Brain microvascular endothelial cell (primary cell): ENCODE measurements around the gene RPRML.

Experiments
- DNase-seq: peaks from one replicate; pipeline ENCODE4 v3.0.0-alpha.2; 2020
- H3K27ac ChIP-seq: fragments of 250-450 bp; sonication (Bioruptor Pico); 2 replicates; pipeline ENCODE4 v1.5.1; 2020; ENCODE audit warnings: mild to moderate bottlenecking, moderate library complexity
- H3K27me3 ChIP-seq: fragments of 250-450 bp; sonication (Bioruptor Pico); replicated peaks from 2 replicates; pipeline ENCODE4 v1.5.1; 2020; ENCODE audit warnings: mild to moderate bottlenecking
- H3K36me3 ChIP-seq: fragments of 250-450 bp; sonication (Bioruptor Pico); replicated peaks from 2 replicates; pipeline ENCODE4 v1.5.1; 2020; ENCODE audit warnings: mild to moderate bottlenecking
- H3K4me3 ChIP-seq: 2 replicates; pipeline ENCODE4 v1.5.1; 2011; ENCODE audit warnings: low read depth, mild to moderate bottlenecking, control low read depth, low read length, moderate library complexity
- CTCF ChIP-seq: IDR thresholded peaks from 2 replicates; pipeline ENCODE4 v1.5.1; 2011; ENCODE audit warnings: low read depth, mild to moderate bottlenecking, moderate library complexity, low read length, control low read depth, inconsistent platforms; ENCODE audit errors: missing control alignments
- in situ Hi-C: cut with HindIII; loops from 2 replicates; pipeline ENCODE4 v1.10.0; 2017; ENCODE audit warnings: low sequenced_read_pairs, low pct_ligation_motif_present

The RPRML gene

GRCh38 chr17:46977750-46978488, 1.1 kb downstream of the RPRML start:
- Histone ChIP-seq H3K27me3 (peaks cover 37% of the 10 kb centered on the region), H3K36me3 (no peaks in the 10 kb centered on the region), H3K27ac (no peak overlapping the region), H3K4me3 (no peak overlapping the region)
- DNase-seq = no peak
- no peak for TF ChIP-seq CTCF
- in situ Hi-C loops = no loop called here

- Histone ChIP-seq H3K36me3 (no peaks in the 10 kb centered on the region), H3K27me3 (peaks cover 37% of the 10 kb centered on the region), H3K4me3 (no peak overlapping the region), H3K27ac (no peak overlapping the region)
- DNase-seq = no peak
- in situ Hi-C loops = no loop called here
- TF ChIP-seq CTCF = peak; percentile 64
These were observed 1.7 kb downstream of the RPRML start for GRCh38 chr17:46977348-46977747.

- DNase-seq = no peak
- no peak for TF ChIP-seq CTCF
- H3K27ac ChIP-seq = no peak overlapping the region
- H3K4me3 ChIP-seq = no peak overlapping the region
- in situ Hi-C loops = no loop called here
- no peaks in the 10 kb centered on the region for H3K36me3 ChIP-seq
- H3K27me3 ChIP-seq = peaks cover 37% of the 10 kb centered on the region
These were observed 2.3 kb downstream of the RPRML start for GRCh38 chr17:46976626-46977270.

GRCh38 chr17:46975287-46975686, 3.8 kb downstream of the RPRML start:
- H3K4me3 ChIP-seq = no peak overlapping the region
- TF ChIP-seq CTCF = no peak
- peaks cover 37% of the 10 kb centered on the region for H3K27me3 ChIP-seq
- H3K27ac ChIP-seq = no peak overlapping the region
- in situ Hi-C loops = no loop called here
- H3K36me3 ChIP-seq = no peaks in the 10 kb centered on the region
- DNase-seq = no peak

GRCh38 chr17:46974086-46974485, 5.0 kb downstream of the RPRML start:
- Histone ChIP-seq H3K27ac (no peak overlapping the region), H3K4me3 (no peak overlapping the region), H3K36me3 (no peaks in the 10 kb centered on the region), H3K27me3 (peaks cover 34% of the 10 kb centered on the region)
- in situ Hi-C loops = no loop called here
- TF ChIP-seq CTCF = no peak
- no peak for DNase-seq

GRCh38 chr17:46972346-46972745, 6.7 kb downstream of the RPRML start:
- Histone ChIP-seq H3K4me3 (no peak overlapping the region), H3K27ac (no peak overlapping the region), H3K36me3 (no peaks in the 10 kb centered on the region), H3K27me3 (peaks cover 16% of the 10 kb centered on the region)
- in situ Hi-C loops = no loop called here
- no peak for TF ChIP-seq CTCF
- DNase-seq = no peak
